HG02938 (cell line): ENCODE data around the gene GLRX5.
"Not testable (repeated sequence)": the region's sequence is repeated elsewhere in the genome, so short reads cannot be mapped to it uniquely, and the experiment has no call there.

Experiments
- ATAC-seq: cut with Tn5 transposase; IDR thresholded peaks from one replicate; pipeline ENCODE4 v1.9.1; 2021; ENCODE audit warnings: mild to moderate bottlenecking, moderate library complexity; ENCODE audit not compliant: unreplicated experiment

GLRX5 gene

DNA sequence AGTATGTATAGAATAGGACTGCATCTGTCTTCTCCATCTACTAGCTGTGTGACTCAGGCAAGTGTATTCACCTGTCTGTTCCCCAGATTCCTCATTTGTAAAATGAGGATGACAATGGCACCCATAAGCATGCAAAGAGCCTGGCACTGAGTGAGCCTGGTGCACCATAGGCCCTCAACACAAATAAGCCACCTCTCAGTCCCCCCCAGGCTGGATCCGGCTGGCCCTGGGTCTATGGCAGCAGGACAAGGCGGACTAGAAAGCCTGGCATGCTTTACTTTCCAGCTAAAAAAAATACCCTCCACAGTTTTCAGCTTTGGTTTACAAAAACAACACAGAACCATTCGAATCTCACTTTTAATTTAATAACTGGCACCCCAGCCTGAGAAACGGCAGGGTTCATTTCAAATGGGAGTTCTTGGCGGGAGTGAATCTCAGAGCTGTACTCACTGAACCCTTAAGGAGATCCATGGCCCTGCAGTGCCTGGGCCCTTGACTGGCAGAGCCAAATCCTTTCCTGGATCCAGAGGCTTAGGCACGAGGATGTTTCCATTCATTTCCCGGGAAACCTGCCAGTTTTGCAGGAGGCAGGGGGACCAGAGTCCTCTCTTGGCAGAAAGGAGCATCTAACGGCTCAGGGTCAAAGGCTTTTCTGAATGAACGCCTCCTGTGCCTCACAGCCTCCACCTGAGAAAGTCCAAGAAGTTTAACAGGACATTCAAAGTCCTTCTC, 36.1 kb upstream of the GLRX5 start:
- no peak for ATAC-seq

DNA sequence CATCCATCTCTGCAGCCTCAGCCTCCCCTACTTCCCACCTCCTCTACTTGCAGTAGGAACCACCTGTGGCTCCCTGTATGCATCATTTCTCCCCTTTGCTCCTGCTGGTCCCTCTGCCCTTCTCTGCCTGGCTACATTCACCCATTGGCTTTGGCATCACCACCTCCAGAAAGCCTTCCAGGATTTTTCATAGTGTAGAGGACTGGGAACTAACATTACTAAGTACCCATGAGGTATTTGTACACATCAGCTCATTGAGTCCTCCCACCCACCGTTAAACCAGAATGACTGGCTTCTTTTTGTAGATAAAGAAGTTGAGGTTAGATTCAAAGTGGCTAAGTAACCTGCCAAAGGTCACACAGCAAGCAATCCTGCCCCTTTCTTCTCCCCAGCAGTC, 35.5 kb upstream of the GLRX5 start:
- no peak for ATAC-seq

DNA sequence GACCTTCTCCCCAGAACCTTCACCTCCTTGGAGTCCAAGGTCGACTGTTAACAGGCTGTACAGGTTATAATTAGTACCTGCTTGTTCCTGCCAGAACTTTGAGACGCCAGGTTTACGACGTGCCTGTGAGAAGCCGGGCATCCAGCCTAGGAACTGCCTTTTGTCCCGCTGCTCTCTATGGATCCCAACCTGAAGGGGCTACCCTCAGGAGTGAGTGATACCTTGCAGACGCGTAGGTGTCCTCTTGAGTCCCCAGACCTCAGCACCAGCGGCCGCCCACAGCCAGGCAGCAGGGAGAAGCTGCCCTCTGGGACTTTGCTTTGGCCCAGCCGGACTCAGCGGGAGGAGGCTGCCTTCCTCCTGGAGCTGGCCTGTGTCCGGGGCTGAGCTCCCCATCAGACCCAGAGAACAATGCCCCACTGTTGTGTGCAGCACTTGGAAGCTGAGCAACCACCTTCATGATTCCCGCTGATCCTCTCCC, 34.6 kb upstream of the GLRX5 start:
- ATAC-seq, result no peak

DNA sequence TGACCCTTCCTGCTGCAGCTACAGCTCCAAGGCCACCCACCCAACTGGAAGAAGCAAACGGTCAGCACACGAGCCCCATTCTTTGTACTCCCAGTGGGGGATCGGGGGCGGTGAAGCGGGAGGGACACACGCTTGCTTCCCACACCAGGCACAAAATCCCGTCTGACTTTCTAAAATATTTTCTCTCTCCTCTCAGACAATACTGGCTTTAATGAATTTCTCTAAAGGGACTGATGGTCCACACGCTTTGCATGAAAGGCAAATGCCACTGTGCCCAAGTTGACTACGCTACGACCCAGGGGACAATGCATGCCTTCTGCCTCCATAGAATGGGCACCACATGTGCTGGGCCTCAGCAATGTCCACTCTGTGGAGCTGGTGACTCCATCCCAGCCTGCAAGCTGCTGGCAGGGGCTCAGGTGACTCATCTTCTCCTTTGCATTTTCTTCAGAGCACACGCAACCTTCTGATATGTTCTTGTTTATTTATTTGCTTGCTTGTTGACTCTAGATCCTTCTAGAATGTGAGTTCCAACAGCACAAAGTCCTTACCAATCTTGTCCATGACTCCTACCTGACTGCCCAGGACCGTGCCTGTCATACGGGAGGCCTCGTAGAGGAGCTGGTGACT, 34.0 kb upstream of the GLRX5 start:
- ATAC-seq, result no peak

DNA sequence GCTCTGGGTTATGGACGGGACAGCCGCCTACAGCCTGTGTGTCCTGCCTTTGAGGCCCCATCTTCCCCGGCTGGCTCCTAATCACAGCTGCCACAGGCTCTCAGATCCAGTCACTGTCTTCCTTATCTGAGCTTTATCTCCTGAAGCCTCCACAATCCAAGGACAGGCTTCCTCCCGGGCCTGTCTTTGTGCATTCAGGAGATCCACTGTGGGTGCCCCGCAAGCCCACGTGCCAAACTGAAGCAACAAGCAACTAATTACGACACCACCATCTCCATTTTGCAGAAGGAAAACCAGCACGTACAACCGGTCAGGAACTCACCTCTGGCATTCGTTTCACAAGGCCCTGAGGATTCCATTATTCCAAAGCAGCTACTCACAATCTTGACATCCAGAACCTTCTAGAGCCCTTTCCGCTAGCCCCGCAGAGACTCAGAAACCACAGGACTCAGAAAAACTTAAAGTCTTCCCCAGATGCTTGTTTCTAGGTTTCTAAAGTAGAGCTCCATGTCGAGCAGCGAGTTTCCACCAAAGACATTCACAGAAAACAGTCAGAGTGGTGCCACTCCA, 32.4 kb upstream of the GLRX5 start:
- ATAC-seq, result no peak

DNA sequence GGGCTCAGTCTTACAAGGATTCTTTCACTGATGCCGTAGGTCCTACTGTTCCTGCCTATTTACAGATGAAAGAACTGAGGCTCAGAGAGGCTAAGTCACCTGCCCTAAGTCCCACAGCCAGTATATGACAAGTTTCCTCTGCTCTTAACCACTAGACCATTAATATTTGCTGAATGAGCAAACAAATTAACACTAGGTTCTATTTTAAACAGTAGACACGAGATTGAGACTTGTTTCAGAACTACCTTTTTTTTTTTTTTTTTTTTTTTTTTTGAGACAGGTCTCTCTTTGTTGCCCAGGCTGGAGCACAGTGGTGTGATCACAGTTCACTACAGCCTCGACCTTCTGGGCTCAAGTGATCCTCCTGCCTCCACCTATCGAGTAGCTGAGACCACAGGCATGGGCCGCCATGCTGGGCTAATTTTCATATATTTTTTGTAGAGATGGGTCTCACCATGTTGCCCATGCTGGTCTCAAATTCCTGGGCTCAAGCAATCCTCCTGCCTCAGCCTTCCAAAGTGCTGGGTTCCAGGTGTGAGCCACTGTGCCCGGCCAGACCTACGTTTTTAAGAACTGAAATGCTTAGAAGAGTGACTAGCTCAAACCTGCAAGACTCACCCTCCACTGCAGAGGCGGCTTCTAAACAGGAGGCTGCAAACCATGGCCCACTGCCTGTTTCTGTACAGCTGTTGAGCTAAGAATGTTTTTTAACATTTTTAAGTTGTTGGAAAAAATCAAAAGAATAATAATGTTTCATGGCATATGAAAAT, 31.3 kb upstream of the GLRX5 start:
- peak; percentile 66 for ATAC-seq

DNA sequence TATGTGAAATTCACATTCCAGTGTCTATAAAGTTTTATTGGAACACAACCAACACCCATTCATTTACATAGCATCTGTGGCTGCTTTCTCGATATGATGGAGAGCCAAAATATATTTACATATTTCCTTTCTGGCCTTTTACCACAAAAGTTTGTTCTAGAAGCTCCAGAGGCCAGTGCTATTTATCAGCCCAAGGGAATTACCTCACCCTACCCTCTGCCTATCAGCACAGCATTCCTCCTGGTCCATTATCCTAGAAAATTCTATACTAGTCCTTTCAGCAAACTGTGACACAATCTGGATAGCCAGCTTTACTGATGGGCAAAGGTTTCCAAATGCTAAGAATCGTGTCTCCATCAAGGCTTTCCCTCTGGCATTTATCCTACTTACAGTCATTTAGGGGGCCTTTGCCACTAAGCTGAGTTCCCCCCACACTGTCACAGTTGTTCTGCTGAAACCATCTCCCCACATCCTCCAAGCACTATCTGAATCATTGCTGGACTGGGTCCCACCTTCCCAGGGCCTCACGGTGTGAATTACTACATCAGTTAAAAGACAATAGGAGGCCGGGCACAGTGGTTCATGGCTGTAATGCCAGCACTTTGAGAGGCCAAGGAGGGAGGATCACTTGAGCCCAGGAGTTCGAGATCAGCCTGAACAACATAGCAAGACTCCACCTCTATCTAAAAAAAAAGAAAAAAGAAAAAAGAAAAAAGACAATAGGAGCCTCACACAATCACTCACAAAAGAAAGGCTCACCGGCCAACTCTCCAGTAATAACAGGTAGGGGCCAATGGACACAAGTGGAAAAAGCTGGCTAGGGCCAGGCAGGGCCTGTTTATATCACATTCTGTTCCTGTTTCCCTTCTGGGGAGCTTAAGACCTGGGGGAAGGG, 30.5 kb upstream of the GLRX5 start:
- no peak for ATAC-seq

DNA sequence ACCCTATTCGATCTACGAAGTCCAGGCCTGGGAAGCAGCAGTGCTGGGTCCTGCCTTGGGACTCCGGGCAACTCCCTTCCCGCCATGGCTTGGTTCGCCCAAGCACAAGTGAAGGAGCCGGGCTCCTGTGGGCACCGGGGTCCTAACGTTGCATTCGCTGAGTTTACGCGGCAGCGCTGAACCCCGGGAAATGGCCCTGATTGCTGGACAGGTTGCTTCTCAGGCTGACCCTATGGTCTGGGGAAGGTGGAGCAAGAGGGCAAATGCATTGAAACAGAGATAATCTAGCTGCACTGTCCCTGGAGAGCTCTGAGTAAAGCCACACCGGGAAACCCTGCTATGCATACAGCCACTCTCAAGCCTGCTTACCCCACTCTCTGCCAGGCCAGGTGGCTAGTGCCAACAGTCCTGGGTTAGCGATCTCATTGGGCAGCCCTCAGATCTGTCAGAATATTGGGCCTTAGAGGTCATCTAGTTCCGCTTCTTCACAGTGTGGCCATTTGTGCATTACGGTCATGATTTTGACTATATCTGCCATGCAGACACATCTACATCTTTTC, 29.7 kb upstream of the GLRX5 start:
- no peak for ATAC-seq

DNA sequence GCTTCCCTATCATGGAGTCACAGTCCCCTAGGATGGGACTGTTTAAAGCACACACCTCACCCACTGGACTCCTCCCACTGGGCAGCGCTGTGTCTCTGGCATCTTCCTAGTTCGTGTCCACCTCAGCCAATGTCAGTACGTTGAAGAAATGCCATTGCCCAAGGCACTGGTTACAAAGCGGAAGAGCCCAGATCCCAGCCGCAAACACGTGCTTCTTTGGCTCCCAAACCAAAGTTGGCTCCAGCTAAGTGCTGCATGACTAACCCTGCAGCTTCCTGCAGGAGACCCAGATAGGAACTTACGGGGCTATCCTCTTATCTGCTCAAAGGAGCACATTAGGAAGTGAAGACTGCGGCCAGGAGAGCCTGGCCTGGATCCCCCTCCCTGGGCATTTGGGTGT, 27.7 kb upstream of the GLRX5 start:
- no peak for ATAC-seq

DNA sequence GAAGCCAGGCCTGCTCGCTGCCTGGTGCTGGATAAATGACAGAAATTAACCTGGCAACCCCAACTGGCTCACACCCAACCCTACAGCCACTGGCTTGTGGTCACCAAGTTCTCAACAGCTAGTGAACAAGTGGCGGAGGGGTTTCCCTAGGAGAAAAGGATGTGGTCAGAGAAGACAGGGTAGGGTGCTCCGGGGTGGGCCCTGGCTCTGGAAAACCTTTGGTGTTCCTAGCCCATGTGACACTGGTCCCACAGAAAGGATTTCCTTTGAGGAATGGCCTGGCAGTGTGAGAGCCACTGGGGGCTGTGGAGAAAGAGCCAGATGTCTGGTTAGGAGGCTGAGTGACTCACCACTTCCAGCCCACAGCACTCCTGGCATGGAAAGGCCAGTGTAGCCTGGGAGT, 27.1 kb upstream of the GLRX5 start:
- no peak for ATAC-seq

DNA sequence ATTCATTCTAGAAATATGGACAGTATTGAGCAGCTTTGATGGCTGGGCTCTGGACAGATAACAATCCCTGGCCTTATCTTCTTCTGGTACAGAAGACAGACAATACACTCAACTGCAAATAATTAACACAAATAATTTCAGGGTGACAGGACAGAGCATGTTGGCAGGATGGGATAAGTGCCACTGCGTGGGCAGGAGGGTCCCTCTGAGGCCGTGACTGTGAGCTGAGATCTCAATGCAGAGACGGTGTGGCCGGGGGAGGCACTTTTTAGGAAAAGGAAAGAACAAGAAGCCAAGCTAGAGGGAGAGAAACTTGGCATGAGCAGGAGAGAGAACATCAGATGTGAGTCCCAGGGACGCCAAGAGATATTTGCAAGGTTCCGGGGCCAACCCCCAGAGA, 26.5 kb upstream of the GLRX5 start:
- no peak for ATAC-seq

DNA sequence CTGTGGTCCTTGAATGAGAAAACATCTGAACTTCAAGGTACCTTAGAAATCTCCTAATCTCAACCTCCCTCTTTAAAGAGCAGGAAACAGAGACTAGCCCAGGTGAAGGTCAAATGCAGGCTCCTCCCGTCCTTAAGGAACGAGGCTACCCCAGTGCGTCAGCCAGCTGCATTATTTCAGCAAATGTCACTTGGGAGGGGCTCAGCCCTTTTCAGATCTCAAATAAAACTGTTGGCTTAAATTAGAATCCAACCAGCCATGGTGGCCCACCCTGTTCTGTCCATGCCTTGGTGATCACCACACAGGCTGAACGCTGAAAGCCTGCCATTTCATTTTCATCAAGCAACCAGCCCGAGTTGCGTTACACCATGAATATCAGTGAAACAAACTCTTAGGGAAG, 25.4 kb upstream of the GLRX5 start:
- no peak for ATAC-seq

DNA sequence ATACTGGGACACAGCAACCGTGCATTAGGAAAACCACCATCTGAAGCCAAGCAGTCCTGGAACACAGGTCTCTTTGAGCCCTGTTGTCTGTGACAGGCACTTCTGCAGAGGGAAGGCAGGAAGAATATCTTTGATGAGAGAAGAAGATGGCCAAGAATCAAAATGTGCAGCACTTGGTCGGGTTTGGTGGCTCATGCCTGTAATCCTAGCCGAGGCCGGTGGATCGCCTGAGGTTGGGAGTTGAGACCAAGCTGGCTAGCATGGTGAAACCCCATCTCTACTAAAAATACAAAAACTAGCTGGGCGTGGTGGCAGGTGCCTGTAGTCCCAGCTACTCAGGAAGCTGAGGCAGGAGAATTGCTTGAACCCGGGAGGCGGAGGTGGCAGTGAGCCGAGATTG, 24.5 kb upstream of the GLRX5 start:
- ATAC-seq, result not testable (repeated sequence)

DNA sequence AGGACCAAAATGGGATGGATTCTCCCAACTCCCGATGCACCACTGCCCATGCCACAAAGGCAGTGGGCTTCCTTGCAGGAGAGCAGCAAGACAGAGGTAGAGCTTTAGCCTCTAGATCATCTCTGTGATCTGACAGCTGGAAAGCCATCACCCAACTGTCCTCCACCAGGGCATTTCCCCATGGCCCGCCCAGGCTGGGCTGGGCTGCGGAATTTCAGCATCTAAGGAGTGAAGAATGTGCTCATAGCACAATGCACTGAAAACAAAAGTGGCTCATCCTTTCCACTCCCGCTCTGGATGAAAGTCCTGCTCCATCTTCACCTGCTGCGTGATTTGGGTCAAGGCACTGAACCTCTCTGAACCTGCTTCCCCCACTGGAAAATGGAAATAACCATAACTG, 24.0 kb upstream of the GLRX5 start:
- ATAC-seq, result no peak

DNA sequence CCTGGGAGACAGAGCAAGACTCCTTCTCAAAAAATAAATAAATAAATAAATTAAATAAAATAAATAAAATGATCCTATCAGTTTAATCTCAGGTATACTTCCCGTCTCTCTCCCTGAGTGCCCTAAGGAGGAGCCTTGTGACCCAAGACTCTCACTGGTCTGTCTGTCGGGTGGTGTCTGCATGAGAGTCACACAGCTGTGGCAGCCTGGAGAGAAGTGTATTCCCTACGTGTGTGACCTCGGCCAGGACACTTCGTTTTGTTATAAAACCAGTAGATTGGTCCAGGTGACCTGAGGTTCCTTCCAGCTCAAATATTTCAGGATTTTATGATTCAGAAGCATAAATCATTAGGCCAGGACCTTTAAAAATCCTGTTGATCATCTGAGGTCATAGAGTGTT, 23.2 kb upstream of the GLRX5 start:
- no peak for ATAC-seq

DNA sequence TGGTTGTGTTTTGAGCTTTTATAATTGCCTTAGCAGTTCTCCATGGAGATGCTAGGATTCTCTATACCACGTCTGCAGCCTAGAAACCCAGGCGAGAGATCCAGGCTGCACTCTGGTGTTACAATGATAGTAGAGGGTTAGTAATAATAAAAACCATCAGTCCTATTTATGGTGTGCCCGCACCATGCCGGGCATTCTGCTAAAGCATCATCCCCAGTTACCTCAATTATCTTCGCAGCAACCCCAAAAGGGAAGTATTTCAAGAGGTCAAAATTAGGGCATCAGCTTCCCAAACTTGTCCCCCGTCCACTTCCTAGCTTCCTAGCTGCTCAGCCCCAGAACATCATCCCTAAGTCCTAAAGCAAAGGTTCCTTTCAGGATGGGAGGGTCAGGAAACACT, 21.6 kb upstream of the GLRX5 start:
- ATAC-seq, result no peak

DNA sequence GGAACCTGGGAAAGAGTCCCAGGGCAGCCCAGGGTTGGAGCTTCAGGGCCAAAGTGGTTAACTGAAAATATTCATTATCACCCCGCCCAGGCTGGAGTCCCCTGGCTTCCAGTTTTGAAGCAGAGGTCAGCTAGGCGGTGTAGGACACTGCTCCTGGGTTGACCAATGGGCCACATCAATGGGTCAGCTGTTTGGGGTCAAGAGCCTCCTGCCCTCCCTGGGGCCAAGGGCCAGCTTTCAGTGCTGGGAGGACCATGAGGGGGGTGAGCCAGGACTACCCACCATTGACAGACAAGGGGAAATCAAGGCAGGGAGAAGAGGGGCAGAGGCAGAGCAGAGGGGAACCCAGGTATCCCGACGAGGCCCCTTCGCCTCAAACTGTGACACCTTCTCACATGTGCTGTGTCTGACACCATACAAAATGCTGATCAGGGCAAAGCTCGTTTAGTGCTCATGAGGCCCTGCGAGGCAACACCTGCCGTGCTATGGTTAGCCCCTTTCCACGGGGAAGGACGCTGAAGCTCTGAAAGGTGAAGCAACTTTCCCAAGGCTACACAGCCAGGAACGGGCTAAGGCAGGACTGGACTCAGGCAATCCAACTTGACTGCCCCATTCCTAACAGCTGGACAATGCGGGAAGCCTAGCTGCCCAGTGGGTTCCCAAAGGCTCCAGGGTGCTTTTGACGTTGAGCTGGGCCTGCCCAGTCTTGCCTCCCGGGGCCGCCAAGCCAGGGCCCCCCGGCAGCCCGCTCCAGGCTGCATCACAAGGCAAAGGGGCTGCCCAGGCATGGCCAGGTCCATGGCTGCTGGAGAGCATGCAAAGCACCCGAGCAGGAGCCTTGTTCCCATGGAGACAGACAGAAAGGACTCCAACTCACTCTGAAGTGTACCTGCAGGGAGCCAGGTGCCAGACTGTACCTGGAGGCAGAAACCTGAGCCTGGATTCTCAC, 20.4 kb upstream of the GLRX5 start:
- ATAC-seq, result no peak

DNA sequence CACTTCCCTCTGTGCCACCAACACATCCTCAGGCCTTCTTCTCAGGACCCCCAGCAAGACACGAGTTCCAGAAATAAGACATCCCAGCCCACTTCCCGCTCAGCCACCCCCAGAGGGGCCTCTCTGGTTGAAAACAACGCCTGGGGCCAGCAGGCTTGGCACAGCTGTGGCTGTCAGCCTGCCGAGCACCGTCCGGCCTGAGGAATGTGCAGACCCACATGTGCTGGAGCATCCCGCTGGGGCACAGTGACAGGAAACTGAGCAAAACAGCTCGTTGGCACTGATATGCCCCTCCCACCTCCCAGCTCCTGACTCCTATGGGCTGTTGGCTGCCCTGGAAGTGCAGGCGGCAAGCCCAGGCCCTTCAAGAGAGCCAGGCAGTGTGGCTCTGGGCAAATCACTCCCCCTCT, 19.8 kb upstream of the GLRX5 start:
- ATAC-seq, result no peak
